Fibroblast of lung (primary cell): Measurements from ENCODE around the gene PIM2. TPM values are rescaled to one million over a fixed set of nuclear protein-coding genes. Genes with fewer than 3 reads are reported as not detected.

Source experiments
- DNase-seq, 2 donors: peaks; one replicate each; pipeline versions ENCODE4 v3.0.0 to v3.0.0-alpha.2; 2010; ENCODE audit warnings: low read depth in 2 of 2
- H2AFZ ChIP-seq: 2 replicates; pipeline ENCODE4 v1.5.1; 2012; ENCODE audit warnings: low read length, control low read depth, inconsistent platforms
- H3K27ac ChIP-seq: 2 replicates; pipeline ENCODE4 v1.5.1; 2011; ENCODE audit warnings: low read length, control low read depth; ENCODE audit not compliant: insufficient read depth
- H3K27me3 ChIP-seq: 2 replicates; pipeline ENCODE4 v1.5.1; 2011; ENCODE audit warnings: mild to moderate bottlenecking, low read length; ENCODE audit not compliant: control insufficient read depth, insufficient read depth
- H3K36me3 ChIP-seq: 2 replicates; pipeline ENCODE4 v1.5.1; 2011; ENCODE audit warnings: low read length; ENCODE audit not compliant: control insufficient read depth, insufficient read depth
- H3K4me1 ChIP-seq: 2 replicates; pipeline ENCODE4 v1.5.1; 2011; ENCODE audit warnings: low read length; ENCODE audit not compliant: control insufficient read depth, insufficient read depth; ENCODE audit errors: extremely low read depth
- H3K4me2 ChIP-seq: 2 replicates; pipeline ENCODE4 v1.5.1; 2011; ENCODE audit warnings: low read length, control low read depth; ENCODE audit not compliant: insufficient read depth; ENCODE audit errors: extremely low read depth
- H3K4me3 ChIP-seq, 4 experiments: fragments of 200-600 bp in 1 of 4; sonication (generic) in 1 of 4; replicated peaks in 1 of 4; 2 replicates each; pipeline ENCODE4 v1.5.1; 2011 to 2016; ENCODE audit warnings: low read length in 4 of 4, low read depth in 3 of 4, mild to moderate bottlenecking in 3 of 4, control low read depth in 2 of 4, inconsistent platforms in 1 of 4, mixed read lengths in 1 of 4; ENCODE audit not compliant: insufficient read depth in 1 of 4; ENCODE audit errors: control extremely low read depth in 1 of 4
- H3K79me2 ChIP-seq: 2 replicates; pipeline ENCODE4 v1.5.1; 2012; ENCODE audit warnings: mild to moderate bottlenecking, low read length, inconsistent platforms; ENCODE audit not compliant: control insufficient read depth, insufficient read depth
- H3K9ac ChIP-seq: 2 replicates; pipeline ENCODE4 v1.5.1; 2011; ENCODE audit warnings: mild to moderate bottlenecking, low read length, control low read depth; ENCODE audit not compliant: insufficient read depth
- H3K9me3 ChIP-seq: 2 replicates; pipeline ENCODE4 v1.5.1; 2012; ENCODE audit warnings: low read depth, low read length; ENCODE audit not compliant: control insufficient read depth, insufficient read depth
- H4K20me1 ChIP-seq: 2 replicates; pipeline ENCODE4 v1.5.1; 2011; ENCODE audit warnings: low read length; ENCODE audit not compliant: control insufficient read depth, insufficient read depth; ENCODE audit errors: extremely low read depth
- CTCF ChIP-seq, 2 donors: IDR thresholded peaks in 1 of 2; conservative IDR thresholded peaks in 1 of 2; 1 replicate in 1 of 2; 2 replicates in 1 of 2; pipeline ENCODE4 v1.5.1; 2011 to 2012; ENCODE audit warnings: low read length in 2 of 2, control low read depth in 1 of 2, inconsistent platforms in 1 of 2, low read depth in 1 of 2, mild to moderate bottlenecking in 1 of 2
- EZH2 ChIP-seq: IDR thresholded peaks from 2 replicates; pipeline ENCODE4 v1.5.1; 2012; ENCODE audit warnings: low read length, control low read depth, mild to moderate bottlenecking; ENCODE audit errors: missing control alignments
- polyA plus RNA-seq, 2 donors: library from polyadenylated mRNA; depleted of rRNA in 1 of 2; stranded (reverse) in 1 of 2; unstranded in 1 of 2; fragments of >200 nt; gene quantifications; 2 replicates each; pipeline ENCODE4 v1.2.1, GENCODE V29; 2011 to 2012; ENCODE audit warnings: missing spikeins in 1 of 2
- total RNA-seq: library from RNA; depleted of rRNA; stranded (reverse); fragments of >200 nt; gene quantifications from 2 replicates; pipeline ENCODE4 v1.2.1, GENCODE V29; 2014

Gene PIM2
- total and polyA plus RNA-seq, 2 donors (not counting 1 experiment from before 2014, with no cell fraction given): 3.1 to 3.7 TPM

GRCh38 chrX:48902135-48902534, 16.7 kb downstream of the PIM2 start:
- no peaks in the 10 kb centered on the region for H3K27me3 ChIP-seq
- no peak overlapping the region for H3K9ac ChIP-seq
- H3K4me1 ChIP-seq: no peaks in the 10 kb centered on the region
- no peak overlapping the region for H3K27ac ChIP-seq
- DNase-seq: no peak
- no peaks in the 10 kb centered on the region for H4K20me1 ChIP-seq
- H2AFZ ChIP-seq: no peak overlapping the region
- no peak overlapping the region for H3K4me3 ChIP-seq
- H3K4me2 ChIP-seq: no peak overlapping the region
- peaks cover 11% of the 10 kb centered on the region for H3K36me3 ChIP-seq
- no peaks in the 10 kb centered on the region for H3K9me3 ChIP-seq
- no peak for TF ChIP-seq CTCF (conservative IDR thresholded peaks at IDR 0.05 in 1 of 2, IDR thresholded peaks at IDR 0.05 in 1 of 2; ENCODE audit: low read depth in 1 of 2, low read length in 2 of 2)
- TF ChIP-seq EZH2: no peak
- peaks cover 8% of the 10 kb centered on the region for H3K79me2 ChIP-seq

- peaks cover 13% of the 10 kb centered on the region for H3K79me2 ChIP-seq
- H3K36me3 ChIP-seq: peaks cover 11% of the 10 kb centered on the region
- H3K9me3 ChIP-seq: no peaks in the 10 kb centered on the region
- H3K9ac ChIP-seq: no peak overlapping the region
- no peaks in the 10 kb centered on the region for H4K20me1 ChIP-seq
- no peak overlapping the region for H3K4me2 ChIP-seq
- no peak overlapping the region for H3K27ac ChIP-seq
- H3K4me1 ChIP-seq: peaks cover 3% of the 10 kb centered on the region
- no peaks in the 10 kb centered on the region for H3K27me3 ChIP-seq
- no peak overlapping the region for H3K4me3 ChIP-seq
- no peak for TF ChIP-seq CTCF (conservative IDR thresholded peaks at IDR 0.05 in 1 of 2, IDR thresholded peaks at IDR 0.05 in 1 of 2; ENCODE audit: low read depth in 1 of 2, low read length in 2 of 2)
- TF ChIP-seq EZH2: no peak
- no peak overlapping the region for H2AFZ ChIP-seq
- DNase-seq: no peak
Observed at GRCh38 chrX:48901069-48901468, 17.8 kb downstream of the PIM2 start.

- no peak for DNase-seq
- H3K4me3 ChIP-seq: no peak overlapping the region
- H3K4me2 ChIP-seq: peak overlapping the region; percentile 5
Observed at GRCh38 chrX:48899078-48899410, 19.8 kb downstream of the PIM2 start.

More at GRCh38 chrX:48899078-48899410, 19.8 kb downstream of the PIM2 start:
- no peaks in the 10 kb centered on the region for H3K27me3 ChIP-seq
- no peak overlapping the region for H2AFZ ChIP-seq
- no peaks in the 10 kb centered on the region for H4K20me1 ChIP-seq
- peaks cover 9% of the 10 kb centered on the region for H3K36me3 ChIP-seq
- TF ChIP-seq CTCF (conservative IDR thresholded peaks at IDR 0.05 in 1 of 2, IDR thresholded peaks at IDR 0.05 in 1 of 2; ENCODE audit: low read depth in 1 of 2, low read length in 2 of 2) (no peak), EZH2 (no peak)
- peaks cover 13% of the 10 kb centered on the region for H3K79me2 ChIP-seq
- no peak overlapping the region for H3K9ac ChIP-seq
- H3K4me1 ChIP-seq: peaks cover 3% of the 10 kb centered on the region
- H3K9me3 ChIP-seq: no peaks in the 10 kb centered on the region
- no peak overlapping the region for H3K27ac ChIP-seq
